ENCODE measurements around the gene TOB1.

TOB1 gene

DNA sequence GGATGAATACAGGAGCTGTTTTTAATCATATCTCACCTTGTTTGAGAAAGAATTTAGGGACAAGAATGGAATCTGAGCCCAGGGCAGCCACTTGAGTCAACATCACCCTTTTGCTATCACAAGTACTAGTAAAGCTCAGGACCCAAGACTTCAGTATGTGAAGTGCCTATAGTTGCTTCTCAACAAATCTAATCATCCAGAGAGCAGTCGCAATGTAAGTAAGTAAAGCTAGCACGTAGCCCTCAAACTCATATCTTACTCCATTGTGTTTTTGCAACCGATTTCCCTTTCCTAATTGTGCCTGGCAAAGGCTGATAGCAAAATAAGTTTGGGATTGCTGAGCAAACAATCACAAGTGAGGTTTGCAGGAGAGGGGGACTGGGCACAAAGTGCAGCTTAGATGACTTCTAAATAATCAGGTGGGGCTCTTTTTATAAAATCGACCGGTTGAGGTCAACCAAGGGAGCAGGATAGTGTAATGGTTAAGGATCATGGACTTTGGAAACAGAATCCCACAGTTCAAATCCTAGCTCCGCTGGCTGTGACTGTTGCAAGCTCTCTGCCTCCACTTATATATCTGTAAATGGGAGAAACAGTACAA, 13.0 kb downstream of the TOB1 start:
- no peak overlapping the region for H3K9ac ChIP-seq (ENCODE audit: low read length)
- H3K27me3 ChIP-seq (replicated peaks; ENCODE audit: control insufficient read depth, insufficient read depth, low read length) = no peaks in the 10 kb centered on the region
- no peak overlapping the region for H3K4me3 ChIP-seq (ENCODE audit: low read length)
- peaks cover 6% of the 10 kb centered on the region for H3K4me1 ChIP-seq (ENCODE audit: control insufficient read depth, insufficient read depth, low read length)
- no peak for DNase-seq (ENCODE audit: low read depth)
- H3K9me3 ChIP-seq (ENCODE audit: control insufficient read depth, low read length) = no peaks in the 10 kb centered on the region
- H3K36me3 ChIP-seq (ENCODE audit: control insufficient read depth, insufficient read depth, low read length, severe bottlenecking) = no peaks in the 10 kb centered on the region

DNA sequence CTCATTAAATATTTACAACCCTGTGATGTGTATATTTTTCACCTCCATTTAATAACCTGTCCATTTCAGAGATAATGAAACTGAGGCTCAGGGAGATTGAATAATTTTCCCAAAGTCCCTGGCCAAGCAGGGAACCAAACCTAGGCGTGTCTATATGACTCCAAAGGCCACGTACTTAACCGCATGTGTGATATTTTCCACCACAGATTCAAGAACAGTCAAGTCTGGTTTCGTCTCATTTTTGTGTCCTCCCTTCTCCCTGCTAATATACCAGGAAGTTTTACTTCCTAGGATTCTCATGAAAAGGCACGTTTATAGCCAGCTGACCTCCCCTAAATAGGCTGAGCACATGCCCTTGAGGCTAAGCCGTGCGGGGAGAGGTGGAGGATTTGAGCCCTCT, 15.5 kb downstream of the TOB1 start:
- no peak for DNase-seq (ENCODE audit: low read depth)
- Histone ChIP-seq H3K4me3 (ENCODE audit: low read length) (no peak overlapping the region), H3K36me3 (ENCODE audit: control insufficient read depth, insufficient read depth, low read length, severe bottlenecking) (no peaks in the 10 kb centered on the region), H3K9me3 (ENCODE audit: control insufficient read depth, low read length) (no peaks in the 10 kb centered on the region), H3K4me1 (ENCODE audit: control insufficient read depth, insufficient read depth, low read length) (peaks cover 7% of the 10 kb centered on the region), H3K9ac (ENCODE audit: low read length) (no peak overlapping the region), H3K27me3 (replicated peaks; ENCODE audit: control insufficient read depth, insufficient read depth, low read length) (no peaks in the 10 kb centered on the region)

DNA sequence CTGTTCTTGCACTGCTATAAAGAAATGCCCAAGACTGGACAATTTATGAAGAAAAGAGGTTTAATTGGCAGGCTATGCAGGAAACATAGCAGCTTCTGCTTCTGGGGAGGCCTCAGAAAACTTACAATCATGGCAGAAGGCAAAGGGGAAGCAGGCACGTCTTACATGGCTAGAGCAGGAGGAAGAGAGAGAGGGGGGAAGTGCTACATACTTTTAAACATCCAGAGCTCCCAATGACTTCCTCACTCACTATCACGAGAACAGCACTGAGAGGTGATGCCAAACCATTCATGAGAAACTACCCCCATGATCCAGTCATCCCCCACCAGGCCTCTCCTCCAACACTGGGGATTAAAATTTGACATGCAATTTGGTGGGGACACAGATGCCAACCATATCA, 17.4 kb downstream of the TOB1 start:
- no peaks in the 10 kb centered on the region for H3K36me3 ChIP-seq (ENCODE audit: control insufficient read depth, insufficient read depth, low read length, severe bottlenecking)
- no peak overlapping the region for H3K4me3 ChIP-seq (ENCODE audit: low read length)
- no peaks in the 10 kb centered on the region for H3K9me3 ChIP-seq (ENCODE audit: control insufficient read depth, low read length)
- H3K4me1 ChIP-seq (ENCODE audit: control insufficient read depth, insufficient read depth, low read length) = peaks cover 16% of the 10 kb centered on the region
- DNase-seq (ENCODE audit: low read depth) = no peak
- H3K9ac ChIP-seq (ENCODE audit: low read length) = no peak overlapping the region
- H3K27me3 ChIP-seq (replicated peaks; ENCODE audit: control insufficient read depth, insufficient read depth, low read length) = no peaks in the 10 kb centered on the region

DNA sequence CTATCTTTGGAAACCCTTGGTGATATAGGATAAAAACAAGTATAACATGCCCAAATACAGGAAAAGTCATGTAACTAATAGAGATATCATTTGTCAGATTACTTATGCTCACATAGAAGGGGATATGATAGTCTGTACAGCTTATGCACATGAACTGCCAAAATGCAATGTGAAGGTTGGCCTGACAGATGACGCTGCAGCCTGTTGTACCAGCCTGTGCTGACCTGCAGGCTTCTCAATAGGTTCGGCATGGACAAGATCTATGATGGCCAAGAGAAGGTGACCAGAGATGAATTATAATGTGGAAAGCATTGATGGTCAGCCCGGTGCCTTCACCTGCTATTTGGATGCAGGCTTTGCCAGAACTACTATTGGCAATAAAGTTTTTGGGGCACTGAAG, 18.1 kb downstream of the TOB1 start:
- no peak for DNase-seq (ENCODE audit: low read depth)

DNA sequence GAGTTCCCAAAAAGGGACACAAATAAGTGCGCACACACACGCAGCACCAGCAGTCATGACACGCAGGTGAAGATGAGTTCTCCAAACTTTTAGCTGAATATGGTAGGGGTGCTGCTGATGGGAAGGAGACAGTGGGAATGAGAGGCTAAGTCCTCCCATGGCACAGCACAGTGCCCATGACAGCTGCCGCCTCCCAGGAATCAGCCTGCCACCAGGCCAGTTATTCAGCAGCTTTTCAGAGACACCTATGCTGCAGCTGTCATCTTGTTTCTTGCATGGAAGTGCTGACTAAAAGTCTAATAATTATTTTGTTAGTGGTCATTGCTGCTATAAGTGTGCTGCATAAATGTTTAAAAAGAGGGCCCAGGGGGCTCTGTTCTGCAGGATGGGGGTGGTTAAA, 18.6 kb downstream of the TOB1 start:
- peaks cover 14% of the 10 kb centered on the region for H3K4me1 ChIP-seq (ENCODE audit: control insufficient read depth, insufficient read depth, low read length)

More for the DNA sequence above, 18.1 kb downstream of the TOB1 start:
- no peaks in the 10 kb centered on the region for H3K9me3 ChIP-seq (ENCODE audit: control insufficient read depth, low read length)
- no peaks in the 10 kb centered on the region for H3K27me3 ChIP-seq (replicated peaks; ENCODE audit: control insufficient read depth, insufficient read depth, low read length)
- H3K36me3 ChIP-seq (ENCODE audit: control insufficient read depth, insufficient read depth, low read length, severe bottlenecking) = no peaks in the 10 kb centered on the region
- H3K4me1 ChIP-seq (ENCODE audit: control insufficient read depth, insufficient read depth, low read length) = peaks cover 16% of the 10 kb centered on the region
- no peak overlapping the region for H3K9ac ChIP-seq (ENCODE audit: low read length)
- no peak overlapping the region for H3K4me3 ChIP-seq (ENCODE audit: low read length)

DNA sequence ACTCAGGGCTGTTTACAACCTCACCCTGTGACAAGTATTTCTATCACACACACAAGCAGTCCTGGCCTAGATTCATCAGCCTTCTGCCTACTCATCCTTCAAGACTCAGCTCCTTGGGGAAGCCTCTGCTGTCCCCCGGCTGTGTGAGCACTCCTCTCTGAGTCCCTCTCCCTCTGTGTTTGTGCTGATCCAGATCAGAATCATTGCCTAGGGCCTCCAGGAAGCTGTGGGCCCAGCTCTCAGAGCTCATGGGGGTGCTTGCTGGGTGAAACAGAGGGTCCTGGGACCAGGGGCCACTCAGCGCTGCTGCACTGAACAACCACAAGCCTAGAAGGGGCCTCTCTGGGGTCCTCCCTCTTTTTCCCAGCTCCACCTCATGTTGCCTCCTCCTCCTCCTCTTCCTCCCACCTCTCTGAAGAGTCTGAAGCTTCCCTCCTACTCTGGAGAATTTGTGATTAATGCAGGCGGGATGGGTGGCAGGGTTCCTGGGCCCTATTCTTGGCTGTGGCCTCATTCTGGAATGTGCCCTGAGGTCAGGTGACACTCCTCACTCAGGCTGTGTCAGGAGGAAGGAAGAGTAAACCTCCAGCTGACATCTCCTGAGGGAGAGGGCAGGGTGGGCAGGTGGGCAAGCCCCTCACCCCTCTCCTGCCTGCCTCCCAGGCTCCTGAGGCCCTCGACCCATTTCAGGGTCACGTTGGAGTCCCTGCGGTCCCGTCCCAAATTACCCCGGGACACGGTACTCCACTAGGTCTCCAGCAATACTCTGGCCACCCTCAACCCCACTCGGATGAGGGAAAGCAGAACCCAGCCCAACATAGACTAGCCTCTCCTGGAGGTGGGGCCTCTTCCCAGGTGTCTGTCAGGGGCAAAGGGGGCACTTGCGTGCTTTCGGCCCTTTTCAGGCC, 20.7 kb downstream of the TOB1 start:
- peaks cover 10% of the 10 kb centered on the region for H3K4me1 ChIP-seq (ENCODE audit: control insufficient read depth, insufficient read depth, low read length)
- no peaks in the 10 kb centered on the region for H3K27me3 ChIP-seq (replicated peaks; ENCODE audit: control insufficient read depth, insufficient read depth, low read length)
- peak overlapping the region; percentile 32 for H3K9ac ChIP-seq (ENCODE audit: low read length)
- peak; percentile 44 for DNase-seq (ENCODE audit: low read depth)
- no peak overlapping the region for H3K4me3 ChIP-seq (ENCODE audit: low read length)
- H3K9me3 ChIP-seq (ENCODE audit: control insufficient read depth, low read length) = no peaks in the 10 kb centered on the region
- H3K36me3 ChIP-seq (ENCODE audit: control insufficient read depth, insufficient read depth, low read length, severe bottlenecking) = no peaks in the 10 kb centered on the region

More for the DNA sequence above, 18.6 kb downstream of the TOB1 start:
- Histone ChIP-seq H3K27me3 (replicated peaks; ENCODE audit: control insufficient read depth, insufficient read depth, low read length) (no peaks in the 10 kb centered on the region), H3K36me3 (ENCODE audit: control insufficient read depth, insufficient read depth, low read length, severe bottlenecking) (no peaks in the 10 kb centered on the region), H3K9ac (ENCODE audit: low read length) (no peak overlapping the region), H3K4me3 (ENCODE audit: low read length) (no peak overlapping the region), H3K9me3 (ENCODE audit: control insufficient read depth, low read length) (no peaks in the 10 kb centered on the region)
- no peak for DNase-seq (ENCODE audit: low read depth)

DNA sequence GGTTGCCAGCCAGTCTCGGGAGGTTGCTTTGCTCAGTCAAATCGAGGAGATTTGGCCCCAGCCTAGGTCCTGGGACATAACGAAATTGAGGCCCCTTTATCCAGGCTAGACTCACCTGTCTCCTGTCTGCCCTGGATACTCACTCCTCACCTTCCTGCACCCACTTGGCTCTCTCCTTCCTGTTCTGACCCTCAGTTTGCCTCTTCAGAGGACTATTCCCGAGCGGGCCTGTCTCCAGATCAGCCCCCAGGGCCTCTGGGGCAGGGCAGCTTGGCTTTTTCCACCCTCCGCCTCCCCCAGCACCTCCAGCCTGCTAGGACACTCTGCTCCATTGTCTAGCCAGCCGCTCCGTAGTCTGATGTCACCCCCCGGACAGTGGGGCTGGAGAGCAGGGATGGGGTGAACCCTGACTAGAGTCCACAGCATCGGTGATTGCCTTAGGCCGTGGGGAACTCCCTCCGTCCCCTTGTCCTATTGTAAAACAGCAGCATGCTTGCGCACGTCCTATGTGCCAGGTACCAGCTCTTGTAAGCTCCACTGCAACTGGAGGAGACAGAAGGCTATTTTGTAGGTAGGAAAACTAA, 21.9 kb downstream of the TOB1 start:
- H3K9me3 ChIP-seq (ENCODE audit: control insufficient read depth, low read length) = no peaks in the 10 kb centered on the region
- H3K4me1 ChIP-seq (ENCODE audit: control insufficient read depth, insufficient read depth, low read length) = peaks cover 10% of the 10 kb centered on the region
- DNase-seq (ENCODE audit: low read depth) = no peak
- no peaks in the 10 kb centered on the region for H3K27me3 ChIP-seq (replicated peaks; ENCODE audit: control insufficient read depth, insufficient read depth, low read length)
- H3K9ac ChIP-seq (ENCODE audit: low read length) = no peak overlapping the region
- no peak overlapping the region for H3K4me3 ChIP-seq (ENCODE audit: low read length)
- H3K36me3 ChIP-seq (ENCODE audit: control insufficient read depth, insufficient read depth, low read length, severe bottlenecking) = no peaks in the 10 kb centered on the region

DNA sequence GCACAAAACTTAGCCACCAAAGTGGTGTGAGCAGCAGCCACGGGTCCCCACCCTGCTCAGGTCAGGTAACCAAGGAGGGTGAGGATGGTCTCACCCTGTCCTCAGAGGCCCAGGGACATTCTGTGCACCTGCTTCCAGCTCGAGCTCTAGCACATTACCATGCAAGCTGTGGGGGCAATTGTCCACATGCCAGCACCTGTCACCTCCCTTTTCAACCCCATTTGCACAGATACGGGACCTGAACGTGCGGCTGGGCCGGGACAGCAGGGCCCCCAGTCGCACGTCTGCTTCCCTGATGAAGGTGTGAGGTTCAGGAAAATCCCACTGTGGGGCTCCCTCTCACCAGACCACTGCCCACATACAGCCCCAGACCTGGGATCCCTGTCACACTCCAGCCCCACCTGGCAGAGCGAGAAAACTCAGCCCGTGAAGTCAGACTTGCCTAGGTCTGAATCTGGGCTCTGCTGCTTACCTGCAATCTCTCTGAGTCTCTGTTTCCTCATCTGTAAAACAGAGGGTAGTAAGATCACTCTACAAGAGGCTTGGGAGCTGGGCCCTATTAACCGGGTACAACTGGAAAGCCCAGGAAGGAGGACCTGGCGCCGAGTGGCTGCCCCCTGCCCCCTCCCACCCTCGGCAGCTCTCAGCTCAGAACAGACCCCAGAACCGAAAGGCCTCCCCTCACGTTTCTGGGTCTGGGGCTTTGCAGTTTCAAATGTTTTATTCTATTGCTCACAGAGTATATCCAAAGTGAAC, 22.8 kb downstream of the TOB1 start:
- DNase-seq (ENCODE audit: low read depth) = no peak
- H3K4me1 ChIP-seq (ENCODE audit: control insufficient read depth, insufficient read depth, low read length) = peaks cover 10% of the 10 kb centered on the region
- H3K9me3 ChIP-seq (ENCODE audit: control insufficient read depth, low read length) = no peaks in the 10 kb centered on the region
- no peak overlapping the region for H3K9ac ChIP-seq (ENCODE audit: low read length)
- no peaks in the 10 kb centered on the region for H3K27me3 ChIP-seq (replicated peaks; ENCODE audit: control insufficient read depth, insufficient read depth, low read length)
- no peaks in the 10 kb centered on the region for H3K36me3 ChIP-seq (ENCODE audit: control insufficient read depth, insufficient read depth, low read length, severe bottlenecking)
- no peak overlapping the region for H3K4me3 ChIP-seq (ENCODE audit: low read length)

DNA sequence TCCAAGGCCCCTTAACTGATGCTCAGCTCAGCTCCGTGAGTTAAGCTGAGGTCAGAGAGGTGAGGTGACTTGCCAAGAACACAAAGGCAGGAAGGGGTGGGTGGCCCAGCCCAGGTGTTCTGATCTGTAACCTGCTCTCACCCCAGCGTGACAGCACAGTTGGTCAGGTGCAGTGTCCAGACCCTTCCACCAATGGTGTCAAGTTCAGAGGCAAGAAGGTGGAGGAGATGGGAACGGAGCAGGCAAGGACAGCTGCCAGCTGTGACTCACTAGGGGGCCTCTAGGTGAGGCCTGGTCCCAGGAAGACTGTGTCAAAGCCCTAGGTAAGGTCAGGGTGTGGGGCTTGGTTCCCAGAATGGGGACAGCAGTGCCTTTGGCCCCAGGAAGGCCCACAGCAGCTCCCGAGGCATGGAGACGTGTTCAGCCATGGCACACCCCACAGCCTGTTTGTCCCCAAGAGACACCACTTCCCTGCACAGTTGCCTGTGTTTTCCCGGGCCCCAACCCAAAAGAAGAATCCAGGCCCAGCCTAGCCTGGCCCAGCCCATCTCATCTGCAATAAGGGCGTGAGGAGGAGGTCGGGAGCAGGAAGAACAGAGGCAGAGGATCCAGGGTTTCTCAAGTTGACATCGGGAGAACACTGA, 23.5 kb downstream of the TOB1 start:
- Histone ChIP-seq H3K4me3 (ENCODE audit: low read length) (no peak overlapping the region), H3K27me3 (replicated peaks; ENCODE audit: control insufficient read depth, insufficient read depth, low read length) (peaks cover 5% of the 10 kb centered on the region), H3K9ac (ENCODE audit: low read length) (no peak overlapping the region), H3K36me3 (ENCODE audit: control insufficient read depth, insufficient read depth, low read length, severe bottlenecking) (no peaks in the 10 kb centered on the region), H3K9me3 (ENCODE audit: control insufficient read depth, low read length) (no peaks in the 10 kb centered on the region), H3K4me1 (ENCODE audit: control insufficient read depth, insufficient read depth, low read length) (peaks cover 10% of the 10 kb centered on the region)
- no peak for DNase-seq (ENCODE audit: low read depth)

DNA sequence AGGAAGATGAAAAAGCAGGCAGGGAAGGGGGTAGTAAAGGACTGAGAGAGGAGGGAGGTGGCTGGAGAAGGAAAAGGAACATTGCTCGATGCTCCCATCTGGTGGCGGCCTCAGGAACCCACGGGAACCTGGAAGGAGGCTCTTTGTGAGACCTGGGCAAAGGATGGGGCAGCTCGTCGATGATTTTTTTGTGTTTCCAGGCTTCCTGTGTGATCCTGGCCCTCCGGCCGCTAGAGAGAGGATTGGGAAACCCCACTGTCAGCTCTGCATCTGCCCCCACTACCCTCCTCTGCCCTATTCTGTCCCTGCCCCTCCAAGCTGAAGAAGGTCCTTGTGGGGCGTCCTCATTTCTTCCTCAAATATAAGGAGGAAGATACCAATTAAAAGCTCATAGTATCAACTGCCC, 24.2 kb downstream of the TOB1 start:
- H3K4me1 ChIP-seq (ENCODE audit: control insufficient read depth, insufficient read depth, low read length) = peaks cover 10% of the 10 kb centered on the region
- H3K9ac ChIP-seq (ENCODE audit: low read length) = no peak overlapping the region
- H3K27me3 ChIP-seq (replicated peaks; ENCODE audit: control insufficient read depth, insufficient read depth, low read length) = peaks cover 7% of the 10 kb centered on the region
- no peak overlapping the region for H3K4me3 ChIP-seq (ENCODE audit: low read length)
- peak; percentile 89 for DNase-seq (ENCODE audit: low read depth)
- no peaks in the 10 kb centered on the region for H3K36me3 ChIP-seq (ENCODE audit: control insufficient read depth, insufficient read depth, low read length, severe bottlenecking)
- H3K9me3 ChIP-seq (ENCODE audit: control insufficient read depth, low read length) = no peaks in the 10 kb centered on the region
